HepG2 (cell line): Measurements from ENCODE around the gene FNDC8. TPM values are rescaled to one million over a fixed set of nuclear protein-coding genes. Genes with fewer than 3 reads are reported as not detected.

ENCODE experiments used
- ATAC-seq: fragments of 200-7000 bp; cut with Tn5 transposase; 3 replicates; pipeline ENCODE4 v1.9.1; 2020; ENCODE audit warnings: mild to moderate bottlenecking, moderate library complexity
- BruUV-seq: library from RNA; stranded (reverse); fragments of 400-500 nt; replicated peaks from 2 replicates; lab custom pipeline; 2021; lab: Mats Ljungman, UMichigan
- CTCF ChIA-PET: fragments of 300-600 bp; formaldehyde crosslinking; extraction: SDS; loops from one replicate; lab custom pipeline; 2021; ENCODE audit warnings: low total read pairs, inconsistent platforms, low intra/inter-chr PET ratio; lab: Yijun Ruan, JAX
- POLR2A ChIA-PET: fragments of 350-600 bp; sonication (Branson Sonifier 250); formaldehyde crosslinking; loops from one replicate; lab custom pipeline; 2020; ENCODE audit warnings: antibody characterized with exemption, inconsistent platforms; lab: Yijun Ruan, JAX
- DNase-seq: peaks from one replicate; pipeline ENCODE4 v3.0.0-alpha.2; 2015; ENCODE audit warnings: low spot score
- FAIRE-seq: peaks from 3 replicates; lab custom pipeline; 2011; peaks lifted over from hg19 to GRCh38; lab: Jason Lieb, UNC
- H2AFZ ChIP-seq: one replicate; pipeline ENCODE4 v1.6.1; 2011; ENCODE audit warnings: low read length, inconsistent platforms
- H3K27ac ChIP-seq: fragments of 300-600 bp; 3 replicates; pipeline ENCODE4 v1.8.0; 2011; ENCODE audit warnings: mixed run types, mild to moderate bottlenecking, mixed read lengths, low read length, inconsistent platforms; ENCODE audit not compliant: insufficient read depth; ENCODE audit errors: extremely low read length
- H3K27me3 ChIP-seq, 2 experiments: fragments of 200-600 bp in 1 of 2; 2 replicates in 1 of 2; 3 replicates in 1 of 2; pipeline versions ENCODE4 v1.6.0 to v1.8.0; 2011; ENCODE audit warnings: low read length in 2 of 2, mild to moderate bottlenecking in 2 of 2, moderate library complexity in 2 of 2, inconsistent platforms in 1 of 2; ENCODE audit not compliant: insufficient read depth in 2 of 2, control insufficient read depth in 1 of 2
- H3K36me3 ChIP-seq, 2 experiments: fragments of 200-600 bp in 1 of 2; replicated peaks in 1 of 2; 2 replicates in 1 of 2; 3 replicates in 1 of 2; pipeline versions ENCODE4 v1.5.1 to v1.8.0; 2011; ENCODE audit warnings: low read length in 2 of 2, inconsistent platforms in 1 of 2; ENCODE audit not compliant: insufficient read depth in 2 of 2, control insufficient read depth in 1 of 2
- H3K4me1 ChIP-seq: 2 replicates; pipeline ENCODE4 v1.5.1; 2012; ENCODE audit warnings: low read length, inconsistent platforms; ENCODE audit not compliant: insufficient read depth
- H3K4me2 ChIP-seq: 2 replicates; pipeline ENCODE4 v1.6.0; 2011; ENCODE audit warnings: low read depth, low read length, inconsistent platforms
- H3K4me3 ChIP-seq, 3 experiments: fragments of 200-600 bp in 1 of 3; sonication (generic), shearing (Covaris generic) in 1 of 3; replicated peaks in 1 of 3; 2 replicates each; pipeline ENCODE4 v1.5.1; 2011 to 2016; ENCODE audit warnings: low read length in 3 of 3, inconsistent platforms in 2 of 3, low read depth in 2 of 3, mild to moderate bottlenecking in 2 of 3, control low read depth in 1 of 3, mixed read lengths in 1 of 3; ENCODE audit not compliant: insufficient read depth in 1 of 3
- H3K79me2 ChIP-seq: one replicate; pipeline ENCODE4 v1.6.1; 2011; ENCODE audit warnings: low read length, inconsistent platforms; ENCODE audit not compliant: insufficient read depth
- H3K9ac ChIP-seq: 2 replicates; pipeline ENCODE4 v1.6.0; 2011; ENCODE audit warnings: mild to moderate bottlenecking, low read depth, low read length, inconsistent platforms; ENCODE audit not compliant: insufficient read depth
- H3K9me3 ChIP-seq: 2 replicates; pipeline ENCODE4 v1.5.1; 2012; ENCODE audit warnings: mild to moderate bottlenecking, low read length
- H4K20me1 ChIP-seq: 2 replicates; pipeline ENCODE4 v1.6.0; 2011; ENCODE audit warnings: inconsistent platforms, mild to moderate bottlenecking, low read length, moderate library complexity; ENCODE audit not compliant: insufficient read depth
- HMGXB3 ChIP-seq: sonication (generic); formaldehyde crosslinking; IDR thresholded peaks from 2 replicates; pipeline ENCODE4 v1.4.0; 2020; ENCODE audit warnings: missing genetic modification reagents, borderline replicate concordance
- THRA ChIP-seq: sonication (generic); formaldehyde crosslinking; IDR thresholded peaks from 2 replicates; pipeline ENCODE4 v1.4.0; 2020; ENCODE audit warnings: missing genetic modification reagents, borderline replicate concordance
- YEATS4 ChIP-seq: sonication (generic); formaldehyde crosslinking; IDR thresholded peaks from 2 replicates; pipeline ENCODE4 v1.4.0; 2020; ENCODE audit warnings: missing genetic modification reagents, borderline replicate concordance
- ZBTB37 ChIP-seq: sonication (generic); formaldehyde crosslinking; IDR thresholded peaks from 2 replicates; pipeline ENCODE4 v1.4.0; 2020; ENCODE audit warnings: mild to moderate bottlenecking, missing genetic modification reagents
- ZNF446 ChIP-seq: sonication (generic); formaldehyde crosslinking; IDR thresholded peaks from 2 replicates; pipeline ENCODE4 v1.5.0; 2020; ENCODE audit warnings: mild to moderate bottlenecking, missing genetic modification reagents
- WGBS: methylation state at CpG from one replicate; pipeline ENCODE4 v1.1.6; 2017; ENCODE audit warnings: low lambda C conversion rate; 5-methylcytosine and 5-hydroxymethylcytosine counted together
- in situ Hi-C: cut with HindIII; loops from 2 replicates; pipeline ENCODE4 v1.10.0; 2017; ENCODE audit warnings: low pct_unique_long_range_greater_than_20kb; ENCODE audit not compliant: extremely low pct_ligation_motif_present
- intact Hi-C: fragments of 100-400 bp; cut with micrococcal nuclease; formaldehyde crosslinking; loops from one replicate; pipeline ENCODE4 v1.10.0; 2022; ENCODE audit not compliant: unreplicated experiment
- polyA plus RNA-seq, 8 experiments: library from polyadenylated mRNA; depleted of rRNA in 3 of 8; stranded (reverse) in 7 of 8; unstranded in 1 of 8; fragments of >200 nt; fragmentation: Illumina TruSeq in 4 of 8; extraction: Trizol in 4 of 8; gene quantifications; 2 replicates each; pipeline versions ENCODE4 v1.2.1 to v1.2.3, GENCODE V29; 2011 to 2016; ENCODE audit warnings: low read depth in 4 of 8, missing spikeins in 1 of 8, mixed read lengths in 1 of 8; ENCODE audit not compliant: insufficient read depth in 1 of 8
- total RNA-seq, 5 experiments: library from RNA; depleted of rRNA; stranded (reverse); fragments of >200 nt; fragmentation: Illumina TruSeq; extraction: Trizol; gene quantifications; 2 replicates each; pipeline ENCODE4 v1.2.3, GENCODE V29; 2016; ENCODE audit warnings: low read depth in 1 of 5

FNDC8 gene
- total and polyA plus RNA-seq, 2 of the 13 experiments (the other 11 are each of a cell fraction or from before 2014, with no cell fraction given): not detected

- Histone ChIP-seq H3K79me2 (peaks cover 85% of the 10 kb centered on the region), H4K20me1 (no peaks in the 10 kb centered on the region)
Measured at GRCh38 chr17:35080536-35080935, 40.9 kb upstream of the FNDC8 start.

More at GRCh38 chr17:35080536-35080935, 40.9 kb upstream of the FNDC8 start:
- H3K4me3 ChIP-seq: no peak overlapping the region
- H3K4me2 ChIP-seq: no peak overlapping the region
- in situ Hi-C loops: no loop called here
- ATAC-seq (no peak), FAIRE-seq (no peak), DNase-seq (no peak)
- H3K27me3 ChIP-seq: no peaks in the 10 kb centered on the region
- peak overlapping the region; percentile 27 for H3K27ac ChIP-seq
- intact Hi-C loops: no loop called here
- BruUV-seq: no TSS peak
- ChIA-PET POLR2A (interaction anchor here (2.7 kb wide), 1 partner anchor 17 kb away, joined by 27 read pairs; the partner anchor contains the start of gene RFFL), CTCF (no interaction called here)
- peaks cover 91% of the 10 kb centered on the region for H3K4me1 ChIP-seq
- WGBS: 88% methylated on average over 1 of the region's 1 CpG
- no peaks in the 10 kb centered on the region for H3K9me3 ChIP-seq
- no peaks in the 10 kb centered on the region; a peak in 1 of 5 replicates for H3K36me3 ChIP-seq
- no peak overlapping the region for H3K9ac ChIP-seq
- no peak overlapping the region for H2AFZ ChIP-seq
- no peak for TF ChIP-seq ZNF446 (CRISPR knock-in tag)
- no peak for TF ChIP-seq THRA (CRISPR knock-in tag)
- no peak for TF ChIP-seq ZBTB37 (CRISPR knock-in tag)
- TF ChIP-seq YEATS4: no peak
- no peak for TF ChIP-seq HMGXB3 (CRISPR knock-in tag)
